ENCODE measurements around the gene GCC1. TPM values are rescaled to one million over a fixed set of nuclear protein-coding genes. Genes with fewer than 3 reads are reported as not detected.

GCC1 gene
- total RNA-seq, 2 donors from 2014 or later, result 14.8 to 15.3 TPM

DNA sequence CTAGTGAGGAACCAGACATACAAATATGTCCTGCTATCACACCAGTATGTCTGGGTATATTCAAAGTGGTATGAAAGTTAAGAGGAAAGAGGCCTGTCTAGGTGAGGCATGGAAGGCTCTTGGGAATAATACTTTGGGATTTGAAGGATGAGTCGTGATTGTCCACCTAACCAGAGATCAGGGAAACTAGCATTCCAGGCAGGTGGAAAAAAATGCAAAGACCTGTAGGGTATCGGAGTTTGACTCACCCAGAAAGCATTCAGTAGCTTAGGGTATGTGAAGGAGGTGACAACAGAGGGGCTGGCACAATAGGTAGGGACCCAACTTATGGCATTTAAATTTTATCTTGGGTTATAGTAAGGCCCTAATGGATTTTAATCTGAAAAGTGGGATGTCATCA lies 950 bp upstream of the GCC1 start:
- H3K27me3 Mint-ChIP-seq (ENCODE audit: insufficient read depth), result peaks cover 21% of the 10 kb centered on the region
- H3K36me3 Mint-ChIP-seq (ENCODE audit: low read depth), result peaks cover 41% of the 10 kb centered on the region
- H3K9me3 ChIP-seq (ENCODE audit: control insufficient read depth, low read length), result peaks cover 5% of the 10 kb centered on the region
- no peak overlapping the region for H3K4me3 Mint-ChIP-seq
- DNase-seq, result no peak
- no peaks in the 10 kb centered on the region for H3K27me3 ChIP-seq (ENCODE audit: control insufficient read depth, insufficient read depth, low read length, poor library complexity, severe bottlenecking)
- 85 to 90% methylated on average over 2 of the region's 2 CpGs for WGBS, 2 experiments (ENCODE audit: insufficient coverage in 1 of 2, insufficient read length in 1 of 2)
- H3K4me3 ChIP-seq (ENCODE audit: low read length), result peak overlapping the region; percentile 94
- H3K9me3 Mint-ChIP-seq, result no peaks in the 10 kb centered on the region
- H3K4me1 ChIP-seq (ENCODE audit: control insufficient read depth, insufficient read depth, low read length), result peaks cover 17% of the 10 kb centered on the region
- H3K4me1 Mint-ChIP-seq, result peaks cover 24% of the 10 kb centered on the region
- H3K27ac Mint-ChIP-seq, result no peak overlapping the region
- H3K36me3 ChIP-seq (ENCODE audit: control insufficient read depth, insufficient read depth, low read length), result peaks cover 42% of the 10 kb centered on the region
- H3K9ac ChIP-seq (ENCODE audit: extremely low read depth, low read length, poor library complexity, severe bottlenecking), result no peak overlapping the region
- no peak overlapping the region for H3K27ac ChIP-seq (ENCODE audit: low read depth, low read length)
- TF ChIP-seq, protein P1, sequence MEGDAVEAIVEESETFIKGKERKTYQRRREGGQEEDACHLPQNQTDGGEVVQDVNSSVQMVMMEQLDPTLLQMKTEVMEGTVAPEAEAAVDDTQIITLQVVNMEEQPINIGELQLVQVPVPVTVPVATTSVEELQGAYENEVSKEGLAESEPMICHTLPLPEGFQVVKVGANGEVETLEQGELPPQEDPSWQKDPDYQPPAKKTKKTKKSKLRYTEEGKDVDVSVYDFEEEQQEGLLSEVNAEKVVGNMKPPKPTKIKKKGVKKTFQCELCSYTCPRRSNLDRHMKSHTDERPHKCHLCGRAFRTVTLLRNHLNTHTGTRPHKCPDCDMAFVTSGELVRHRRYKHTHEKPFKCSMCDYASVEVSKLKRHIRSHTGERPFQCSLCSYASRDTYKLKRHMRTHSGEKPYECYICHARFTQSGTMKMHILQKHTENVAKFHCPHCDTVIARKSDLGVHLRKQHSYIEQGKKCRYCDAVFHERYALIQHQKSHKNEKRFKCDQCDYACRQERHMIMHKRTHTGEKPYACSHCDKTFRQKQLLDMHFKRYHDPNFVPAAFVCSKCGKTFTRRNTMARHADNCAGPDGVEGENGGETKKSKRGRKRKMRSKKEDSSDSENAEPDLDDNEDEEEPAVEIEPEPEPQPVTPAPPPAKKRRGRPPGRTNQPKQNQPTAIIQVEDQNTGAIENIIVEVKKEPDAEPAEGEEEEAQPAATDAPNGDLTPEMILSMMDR (conservative IDR thresholded peaks at IDR 0.05), result no peak

DNA sequence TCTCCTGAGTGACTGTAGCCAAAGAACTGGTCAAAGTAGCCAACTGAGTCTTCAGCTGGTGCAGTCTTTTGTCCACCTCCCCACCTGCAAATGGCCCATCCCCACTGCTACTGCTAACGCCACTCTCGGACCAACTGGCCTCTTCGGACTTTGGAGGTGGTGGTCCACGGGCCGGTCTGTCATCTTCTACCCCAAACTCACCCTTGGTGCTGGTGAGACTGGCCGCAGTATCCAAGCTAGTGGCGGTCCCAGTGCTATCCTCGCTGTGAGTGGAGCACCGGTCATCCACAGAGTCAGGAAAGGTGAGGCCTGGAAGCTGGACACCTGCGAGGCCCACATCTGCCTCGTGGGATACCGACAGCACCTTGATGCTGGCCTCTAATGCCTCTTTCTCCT lies 750 bp downstream of the GCC1 start:
- Histone ChIP-seq H3K27ac (ENCODE audit: low read depth, low read length) (no peak overlapping the region), H3K9me3 (ENCODE audit: control insufficient read depth, low read length) (peaks cover 5% of the 10 kb centered on the region), H3K36me3 (ENCODE audit: control insufficient read depth, insufficient read depth, low read length) (peaks cover 36% of the 10 kb centered on the region), H3K27me3 (ENCODE audit: control insufficient read depth, insufficient read depth, low read length, poor library complexity, severe bottlenecking) (no peaks in the 10 kb centered on the region), H3K9ac (ENCODE audit: extremely low read depth, low read length, poor library complexity, severe bottlenecking) (peak overlapping the region; percentile 82), H3K4me1 (ENCODE audit: control insufficient read depth, insufficient read depth, low read length) (peaks cover 14% of the 10 kb centered on the region), H3K4me3 (ENCODE audit: low read length) (peak overlapping the region; percentile 94)
- DNase-seq, result peak; percentile 47
- Mint-ChIP-seq H3K27ac (peak overlapping the region; percentile 88), H3K27me3 (ENCODE audit: insufficient read depth) (peaks cover 21% of the 10 kb centered on the region), H3K4me3 (peak overlapping the region; percentile 85), H3K4me1 (peaks cover 23% of the 10 kb centered on the region), H3K9me3 (no peaks in the 10 kb centered on the region), H3K36me3 (ENCODE audit: low read depth) (peaks cover 33% of the 10 kb centered on the region)
- TF ChIP-seq, protein P1 (conservative IDR thresholded peaks at IDR 0.05), result no peak
- 15 to 49% methylated on average over 4 to 12 of the region's 12 CpGs for WGBS, 2 experiments (ENCODE audit: insufficient coverage in 1 of 2, insufficient read length in 1 of 2)

DNA sequence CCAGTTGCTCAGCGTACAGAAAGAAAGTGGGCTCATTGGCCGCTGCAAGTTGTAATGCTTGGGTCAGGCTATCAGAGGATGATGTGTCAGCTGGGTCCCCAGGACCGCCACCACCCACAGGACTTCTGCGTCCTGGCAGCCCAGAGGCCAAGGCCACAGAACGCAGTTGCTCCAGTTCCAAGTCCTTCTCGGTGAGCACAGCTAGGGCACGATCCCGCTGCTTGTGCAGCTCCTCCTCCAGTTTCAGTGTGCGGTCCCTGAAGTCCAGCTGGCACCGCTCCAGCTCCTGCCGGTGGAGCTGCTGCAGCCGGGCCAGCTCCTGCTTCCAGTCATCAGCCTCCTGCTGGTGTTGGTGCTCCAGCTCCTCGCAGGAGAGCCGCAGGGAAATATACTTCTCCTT lies 3.0 kb downstream of the GCC1 start:
- Histone ChIP-seq H3K9me3 (ENCODE audit: control insufficient read depth, low read length) (peaks cover 5% of the 10 kb centered on the region), H3K4me3 (ENCODE audit: low read length) (no peak overlapping the region), H3K4me1 (ENCODE audit: control insufficient read depth, insufficient read depth, low read length) (peaks cover 7% of the 10 kb centered on the region), H3K36me3 (ENCODE audit: control insufficient read depth, insufficient read depth, low read length) (peaks cover 41% of the 10 kb centered on the region), H3K9ac (ENCODE audit: extremely low read depth, low read length, poor library complexity, severe bottlenecking) (no peak overlapping the region), H3K27ac (ENCODE audit: low read depth, low read length) (no peak overlapping the region), H3K27me3 (ENCODE audit: control insufficient read depth, insufficient read depth, low read length, poor library complexity, severe bottlenecking) (no peaks in the 10 kb centered on the region)
- peaks cover 17% of the 10 kb centered on the region for H3K4me1 Mint-ChIP-seq
- no peak overlapping the region for H3K4me3 Mint-ChIP-seq
- TF ChIP-seq, protein P1 (conservative IDR thresholded peaks at IDR 0.05), result no peak
- 93 to 95% methylated on average over 12 to 14 of the region's 14 CpGs for WGBS, 2 experiments (ENCODE audit: insufficient coverage in 1 of 2, insufficient read length in 1 of 2)
- H3K9me3 Mint-ChIP-seq, result no peaks in the 10 kb centered on the region
- no peak for DNase-seq
- H3K27me3 Mint-ChIP-seq (ENCODE audit: insufficient read depth), result peaks cover 19% of the 10 kb centered on the region
- H3K27ac Mint-ChIP-seq, result no peak overlapping the region
- peaks cover 37% of the 10 kb centered on the region for H3K36me3 Mint-ChIP-seq (ENCODE audit: low read depth)

All from endodermal cell (in vitro differentiated cells).